Neutrophil (primary cell): ENCODE data around the gene ZNF511.

Source experiments
- H3K27ac ChIP-seq: fragments of 200-600 bp; sonication (generic); 2 replicates; pipeline ENCODE4 v1.5.1; 2016; ENCODE audit warnings: mild to moderate bottlenecking, moderate library complexity
- H3K27me3 ChIP-seq: fragments of 200-600 bp; sonication (generic); 2 replicates; pipeline ENCODE4 v1.6.0; 2016; ENCODE audit warnings: mild to moderate bottlenecking
- H3K36me3 ChIP-seq: fragments of 200-600 bp; sonication (generic); 2 replicates; pipeline ENCODE4 v1.5.1; 2017
- H3K4me1 ChIP-seq, 2 experiments: fragments of 200-600 bp in 1 of 2; sonication (generic) in 1 of 2; 1 replicate in 1 of 2; 2 replicates in 1 of 2; pipeline versions ENCODE4 v1.5.1 to v1.6.1; 2013 to 2016; ENCODE audit warnings: low read depth in 1 of 2, low read length in 1 of 2, mild to moderate bottlenecking in 1 of 2, moderate library complexity in 1 of 2; ENCODE audit not compliant: control insufficient read depth in 1 of 2, insufficient read depth in 1 of 2
- H3K4me3 ChIP-seq, 2 experiments: fragments of 200-600 bp in 1 of 2; sonication (generic) in 1 of 2; 1 replicate in 1 of 2; 2 replicates in 1 of 2; pipeline ENCODE4 v1.5.1; 2013 to 2016; ENCODE audit warnings: low read depth in 1 of 2, low read length in 1 of 2, mild to moderate bottlenecking in 1 of 2, moderate library complexity in 1 of 2
- H3K9me3 ChIP-seq: fragments of 200-600 bp; sonication (generic); 2 replicates; pipeline ENCODE4 v1.5.1; 2016
- TF ChIP-seq, protein P1 (sequence below): fragments of 200-600 bp; sonication (generic); IDR thresholded peaks from 2 replicates; pipeline ENCODE4 v1.5.1; 2016; ENCODE audit warnings: antibody characterized with exemption

ZNF511 gene

GRCh38 chr10:133361773-133362441 lies 53.2 kb downstream of the ZNF511 start:
- TF ChIP-seq, protein P1, sequence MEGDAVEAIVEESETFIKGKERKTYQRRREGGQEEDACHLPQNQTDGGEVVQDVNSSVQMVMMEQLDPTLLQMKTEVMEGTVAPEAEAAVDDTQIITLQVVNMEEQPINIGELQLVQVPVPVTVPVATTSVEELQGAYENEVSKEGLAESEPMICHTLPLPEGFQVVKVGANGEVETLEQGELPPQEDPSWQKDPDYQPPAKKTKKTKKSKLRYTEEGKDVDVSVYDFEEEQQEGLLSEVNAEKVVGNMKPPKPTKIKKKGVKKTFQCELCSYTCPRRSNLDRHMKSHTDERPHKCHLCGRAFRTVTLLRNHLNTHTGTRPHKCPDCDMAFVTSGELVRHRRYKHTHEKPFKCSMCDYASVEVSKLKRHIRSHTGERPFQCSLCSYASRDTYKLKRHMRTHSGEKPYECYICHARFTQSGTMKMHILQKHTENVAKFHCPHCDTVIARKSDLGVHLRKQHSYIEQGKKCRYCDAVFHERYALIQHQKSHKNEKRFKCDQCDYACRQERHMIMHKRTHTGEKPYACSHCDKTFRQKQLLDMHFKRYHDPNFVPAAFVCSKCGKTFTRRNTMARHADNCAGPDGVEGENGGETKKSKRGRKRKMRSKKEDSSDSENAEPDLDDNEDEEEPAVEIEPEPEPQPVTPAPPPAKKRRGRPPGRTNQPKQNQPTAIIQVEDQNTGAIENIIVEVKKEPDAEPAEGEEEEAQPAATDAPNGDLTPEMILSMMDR, result no peak
- H3K36me3 ChIP-seq, result peaks cover 46% of the 10 kb centered on the region
- no peak overlapping the region for H3K4me3 ChIP-seq
- peaks cover 17% of the 10 kb centered on the region for H3K27me3 ChIP-seq
- no peaks in the 10 kb centered on the region for H3K9me3 ChIP-seq
- no peak overlapping the region for H3K27ac ChIP-seq
- H3K4me1 ChIP-seq, result peaks cover 7 to 9% of the 10 kb centered on the region in 2 experiments
